ENCODE measurements around the gene MLH1.

MLH1 gene

GRCh38 chr3:36991923-36992805 is 1.2 kb upstream of the MLH1 start:
- TF ChIP-seq CTCF (IDR thresholded peaks at IDR 0.05; ENCODE audit: low read depth, low read length, missing control alignments), result no peak
- peak overlapping the region; percentile 85 for H3K4me3 ChIP-seq (replicated peaks; ENCODE audit: low read depth, low read length)
- peak; percentile 2 for DNase-seq (ENCODE audit: extremely low read depth, low read depth)

- TF ChIP-seq CTCF (IDR thresholded peaks at IDR 0.05; ENCODE audit: low read depth, low read length, missing control alignments), result peak; percentile 8
- H3K4me3 ChIP-seq (replicated peaks; ENCODE audit: low read depth, low read length), result peak within 1 kb of the TSS; percentile 85
- DNase-seq (ENCODE audit: extremely low read depth, low read depth), result no peak
Measured at GRCh38 chr3:36992806-36993325, 452 bp upstream of the MLH1 start, which contains the start of gene EPM2AIP1. TSS of gene EPM2AIP1 (minus strand) at chr3:36993131. CDS start at chr3:36993077, 54 bp downstream.

- TF ChIP-seq CTCF (IDR thresholded peaks at IDR 0.05; ENCODE audit: low read depth, low read length, missing control alignments), result no peak
- DNase-seq (ENCODE audit: extremely low read depth, low read depth), result no peak
- no peak overlapping the region for H3K4me3 ChIP-seq (replicated peaks; ENCODE audit: low read depth, low read length)
Measured at GRCh38 chr3:37014620-37015019, 21.3 kb downstream of the MLH1 start.

GRCh38 chr3:37015642-37016041 is 22.3 kb downstream of the MLH1 start:
- no peak overlapping the region for H3K4me3 ChIP-seq (replicated peaks; ENCODE audit: low read depth, low read length)
- no peak for TF ChIP-seq CTCF (IDR thresholded peaks at IDR 0.05; ENCODE audit: low read depth, low read length, missing control alignments)
- DNase-seq (ENCODE audit: extremely low read depth, low read depth), result no peak

GRCh38 chr3:37016903-37017302 is 23.6 kb downstream of the MLH1 start:
- H3K4me3 ChIP-seq (replicated peaks; ENCODE audit: low read depth, low read length), result no peak overlapping the region
- no peak for TF ChIP-seq CTCF (IDR thresholded peaks at IDR 0.05; ENCODE audit: low read depth, low read length, missing control alignments)
- no peak for DNase-seq (ENCODE audit: extremely low read depth, low read depth)

GRCh38 chr3:37017683-37018082 is 24.4 kb downstream of the MLH1 start:
- H3K4me3 ChIP-seq (replicated peaks; ENCODE audit: low read depth, low read length), result no peak overlapping the region
- TF ChIP-seq CTCF (IDR thresholded peaks at IDR 0.05; ENCODE audit: low read depth, low read length, missing control alignments), result no peak

More at GRCh38 chr3:37017683-37018082, 24.4 kb downstream of the MLH1 start:
- no peak for DNase-seq (ENCODE audit: extremely low read depth, low read depth)
